Fibroblast of lung (primary cell): ENCODE results near the gene ST3GAL6. TPM values are rescaled to one million over a fixed set of nuclear protein-coding genes. Genes with fewer than 3 reads are reported as not detected.

Experiments
- DNase-seq, 2 donors: peaks; one replicate each; pipeline versions ENCODE4 v3.0.0 to v3.0.0-alpha.2; 2010; ENCODE audit warnings: low read depth in 2 of 2
- H2AFZ ChIP-seq: 2 replicates; pipeline ENCODE4 v1.5.1; 2012; ENCODE audit warnings: low read length, control low read depth, inconsistent platforms
- H3K27ac ChIP-seq: 2 replicates; pipeline ENCODE4 v1.5.1; 2011; ENCODE audit warnings: low read length, control low read depth; ENCODE audit not compliant: insufficient read depth
- H3K27me3 ChIP-seq: 2 replicates; pipeline ENCODE4 v1.5.1; 2011; ENCODE audit warnings: mild to moderate bottlenecking, low read length; ENCODE audit not compliant: control insufficient read depth, insufficient read depth
- H3K36me3 ChIP-seq: 2 replicates; pipeline ENCODE4 v1.5.1; 2011; ENCODE audit warnings: low read length; ENCODE audit not compliant: control insufficient read depth, insufficient read depth
- H3K4me1 ChIP-seq: 2 replicates; pipeline ENCODE4 v1.5.1; 2011; ENCODE audit warnings: low read length; ENCODE audit not compliant: control insufficient read depth, insufficient read depth; ENCODE audit errors: extremely low read depth
- H3K4me2 ChIP-seq: 2 replicates; pipeline ENCODE4 v1.5.1; 2011; ENCODE audit warnings: low read length, control low read depth; ENCODE audit not compliant: insufficient read depth; ENCODE audit errors: extremely low read depth
- H3K4me3 ChIP-seq, 4 experiments: fragments of 200-600 bp in 1 of 4; sonication (generic) in 1 of 4; replicated peaks in 1 of 4; 2 replicates each; pipeline ENCODE4 v1.5.1; 2011 to 2016; ENCODE audit warnings: low read length in 4 of 4, low read depth in 3 of 4, mild to moderate bottlenecking in 3 of 4, control low read depth in 2 of 4, inconsistent platforms in 1 of 4, mixed read lengths in 1 of 4; ENCODE audit not compliant: insufficient read depth in 1 of 4; ENCODE audit errors: control extremely low read depth in 1 of 4
- H3K79me2 ChIP-seq: 2 replicates; pipeline ENCODE4 v1.5.1; 2012; ENCODE audit warnings: mild to moderate bottlenecking, low read length, inconsistent platforms; ENCODE audit not compliant: control insufficient read depth, insufficient read depth
- H3K9ac ChIP-seq: 2 replicates; pipeline ENCODE4 v1.5.1; 2011; ENCODE audit warnings: mild to moderate bottlenecking, low read length, control low read depth; ENCODE audit not compliant: insufficient read depth
- H3K9me3 ChIP-seq: 2 replicates; pipeline ENCODE4 v1.5.1; 2012; ENCODE audit warnings: low read depth, low read length; ENCODE audit not compliant: control insufficient read depth, insufficient read depth
- H4K20me1 ChIP-seq: 2 replicates; pipeline ENCODE4 v1.5.1; 2011; ENCODE audit warnings: low read length; ENCODE audit not compliant: control insufficient read depth, insufficient read depth; ENCODE audit errors: extremely low read depth
- EZH2 ChIP-seq: IDR thresholded peaks from 2 replicates; pipeline ENCODE4 v1.5.1; 2012; ENCODE audit warnings: low read length, control low read depth, mild to moderate bottlenecking; ENCODE audit errors: missing control alignments
- polyA plus RNA-seq, 2 donors: library from polyadenylated mRNA; depleted of rRNA in 1 of 2; stranded (reverse) in 1 of 2; unstranded in 1 of 2; fragments of >200 nt; gene quantifications; 2 replicates each; pipeline ENCODE4 v1.2.1, GENCODE V29; 2011 to 2012; ENCODE audit warnings: missing spikeins in 1 of 2
- total RNA-seq: library from RNA; depleted of rRNA; stranded (reverse); fragments of >200 nt; gene quantifications from 2 replicates; pipeline ENCODE4 v1.2.1, GENCODE V29; 2014
- TF ChIP-seq, protein P1 (sequence below), 2 donors: IDR thresholded peaks in 1 of 2; conservative IDR thresholded peaks in 1 of 2; 1 replicate in 1 of 2; 2 replicates in 1 of 2; pipeline ENCODE4 v1.5.1; 2011 to 2012; ENCODE audit warnings: low read length in 2 of 2, control low read depth in 1 of 2, inconsistent platforms in 1 of 2, low read depth in 1 of 2, mild to moderate bottlenecking in 1 of 2

The ST3GAL6 gene
- total and polyA plus RNA-seq, 2 donors (not counting 1 experiment from before 2014, with no cell fraction given), result 1.7 to 4.1 TPM

DNA sequence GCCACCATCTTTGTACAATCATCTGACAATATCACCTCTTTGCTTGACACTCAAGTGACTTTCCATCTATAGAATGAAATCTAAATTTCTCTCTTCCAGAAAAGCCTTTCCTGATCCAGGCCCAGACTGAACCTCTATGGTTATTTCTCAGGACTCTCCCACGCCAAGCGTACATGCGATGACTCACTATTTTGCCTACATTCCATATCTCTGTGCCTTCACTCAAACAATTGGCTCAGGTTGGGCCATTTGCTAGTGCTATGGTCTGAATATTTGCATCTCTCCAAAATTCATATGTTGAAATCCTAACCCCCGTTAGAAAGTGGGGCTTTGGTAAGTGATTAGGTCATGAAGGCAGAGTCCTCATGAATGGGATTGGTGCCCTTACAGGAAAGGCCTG is 43.9 kb downstream of the ST3GAL6 start:
- Histone ChIP-seq H4K20me1 (no peaks in the 10 kb centered on the region), H3K4me2 (no peak overlapping the region), H3K9me3 (no peaks in the 10 kb centered on the region), H3K36me3 (peaks cover 12% of the 10 kb centered on the region), H2AFZ (no peak overlapping the region), H3K4me1 (no peaks in the 10 kb centered on the region), H3K9ac (no peak overlapping the region), H3K4me3 (no peak overlapping the region), H3K27ac (no peak overlapping the region), H3K27me3 (no peaks in the 10 kb centered on the region), H3K79me2 (no peaks in the 10 kb centered on the region)
- TF ChIP-seq, protein P1, sequence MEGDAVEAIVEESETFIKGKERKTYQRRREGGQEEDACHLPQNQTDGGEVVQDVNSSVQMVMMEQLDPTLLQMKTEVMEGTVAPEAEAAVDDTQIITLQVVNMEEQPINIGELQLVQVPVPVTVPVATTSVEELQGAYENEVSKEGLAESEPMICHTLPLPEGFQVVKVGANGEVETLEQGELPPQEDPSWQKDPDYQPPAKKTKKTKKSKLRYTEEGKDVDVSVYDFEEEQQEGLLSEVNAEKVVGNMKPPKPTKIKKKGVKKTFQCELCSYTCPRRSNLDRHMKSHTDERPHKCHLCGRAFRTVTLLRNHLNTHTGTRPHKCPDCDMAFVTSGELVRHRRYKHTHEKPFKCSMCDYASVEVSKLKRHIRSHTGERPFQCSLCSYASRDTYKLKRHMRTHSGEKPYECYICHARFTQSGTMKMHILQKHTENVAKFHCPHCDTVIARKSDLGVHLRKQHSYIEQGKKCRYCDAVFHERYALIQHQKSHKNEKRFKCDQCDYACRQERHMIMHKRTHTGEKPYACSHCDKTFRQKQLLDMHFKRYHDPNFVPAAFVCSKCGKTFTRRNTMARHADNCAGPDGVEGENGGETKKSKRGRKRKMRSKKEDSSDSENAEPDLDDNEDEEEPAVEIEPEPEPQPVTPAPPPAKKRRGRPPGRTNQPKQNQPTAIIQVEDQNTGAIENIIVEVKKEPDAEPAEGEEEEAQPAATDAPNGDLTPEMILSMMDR (conservative IDR thresholded peaks at IDR 0.05 in 1 of 2, IDR thresholded peaks at IDR 0.05 in 1 of 2; ENCODE audit: low read depth in 1 of 2, low read length in 2 of 2), result no peak
- peak in 1 of 2 donors; percentile 79 for DNase-seq

DNA sequence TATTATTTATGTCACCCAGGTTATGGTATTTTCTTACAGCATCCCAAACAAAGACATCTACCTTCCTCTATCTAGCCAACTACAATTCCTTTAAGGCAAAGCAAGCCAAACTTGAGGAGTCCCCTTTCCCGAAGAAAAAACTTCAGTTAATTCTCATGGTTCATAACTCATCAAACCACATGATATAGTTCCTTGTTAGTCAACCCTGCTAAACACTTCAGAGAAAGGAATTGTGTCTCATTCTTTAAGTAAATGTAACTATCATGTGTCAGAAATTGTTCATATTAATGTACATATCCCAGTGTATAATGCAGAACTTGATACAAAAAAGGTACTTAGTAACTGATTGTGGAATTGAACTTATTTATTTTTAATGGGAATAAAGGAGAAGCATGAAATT is 44.4 kb downstream of the ST3GAL6 start:
- no peak overlapping the region for H2AFZ ChIP-seq
- no peak overlapping the region for H3K9ac ChIP-seq
- no peaks in the 10 kb centered on the region for H3K9me3 ChIP-seq
- H3K27me3 ChIP-seq, result no peaks in the 10 kb centered on the region
- H3K79me2 ChIP-seq, result no peaks in the 10 kb centered on the region
- peaks cover 12% of the 10 kb centered on the region for H3K36me3 ChIP-seq
- no peak overlapping the region for H3K4me2 ChIP-seq
- DNase-seq, result peak in 1 of 2 donors; percentile 38
- no peaks in the 10 kb centered on the region for H4K20me1 ChIP-seq
- H3K4me1 ChIP-seq, result no peaks in the 10 kb centered on the region
- no peak for TF ChIP-seq EZH2
- TF ChIP-seq, protein P1 (conservative IDR thresholded peaks at IDR 0.05 in 1 of 2, IDR thresholded peaks at IDR 0.05 in 1 of 2; ENCODE audit: low read depth in 1 of 2, low read length in 2 of 2), result no peak
- H3K27ac ChIP-seq, result no peak overlapping the region
- no peak overlapping the region for H3K4me3 ChIP-seq

DNA sequence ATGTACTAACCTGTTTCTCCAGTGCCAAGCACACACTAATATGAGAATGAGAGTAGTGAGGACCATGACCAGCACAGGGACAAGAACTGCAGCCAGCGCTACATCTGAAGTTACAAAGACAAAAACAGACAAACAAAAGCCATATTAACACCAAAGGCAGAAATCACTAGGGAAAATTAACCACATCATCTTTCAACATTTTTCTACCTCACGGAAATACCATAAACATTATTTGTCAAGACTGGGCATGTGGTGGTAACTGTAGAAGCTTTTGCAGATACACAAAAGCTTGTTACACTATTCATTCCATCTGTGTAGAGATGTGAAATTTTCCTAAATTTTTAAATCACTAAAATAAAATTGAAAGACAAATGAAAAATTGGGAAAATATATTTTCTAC is 44.9 kb downstream of the ST3GAL6 start:
- Histone ChIP-seq H3K9ac (no peak overlapping the region), H3K4me3 (no peak overlapping the region), H3K36me3 (peaks cover 12% of the 10 kb centered on the region), H3K9me3 (no peaks in the 10 kb centered on the region), H3K79me2 (no peaks in the 10 kb centered on the region), H3K27me3 (no peaks in the 10 kb centered on the region), H4K20me1 (no peaks in the 10 kb centered on the region), H2AFZ (no peak overlapping the region), H3K4me2 (no peak overlapping the region), H3K27ac (no peak overlapping the region), H3K4me1 (no peaks in the 10 kb centered on the region)
- no peak for DNase-seq
- no peak for TF ChIP-seq EZH2
- TF ChIP-seq, protein P1 (conservative IDR thresholded peaks at IDR 0.05 in 1 of 2, IDR thresholded peaks at IDR 0.05 in 1 of 2; ENCODE audit: low read depth in 1 of 2, low read length in 2 of 2), result no peak
